ENCODE data around the gene PDGFD. TPM values are rescaled to one million over a fixed set of nuclear protein-coding genes. Genes with fewer than 3 reads are reported as not detected.

Gene PDGFD
- total and polyA plus RNA-seq, 2 donors (not counting 3 experiments of a cell fraction or from before 2014, with no cell fraction given), result 6.3 to 13.1 TPM

- H3K36me3 ChIP-seq (ENCODE audit: control insufficient read depth in 2 of 2, extremely low read depth in 1 of 2, insufficient read depth in 2 of 2, low read length in 2 of 2), result no peaks in the 10 kb centered on the region
- no peak overlapping the region for H2AFZ ChIP-seq (ENCODE audit: low read depth, low read length)
- no peaks in the 10 kb centered on the region for H3K4me1 ChIP-seq (ENCODE audit: control insufficient read depth, extremely low read depth, insufficient read depth, low read length)
- no peaks in the 10 kb centered on the region for H4K20me1 ChIP-seq (replicated peaks; ENCODE audit: control insufficient read depth, extremely low read depth, insufficient read depth, low read length)
- H3K27me3 ChIP-seq (ENCODE audit: control insufficient read depth in 2 of 2, insufficient read depth in 2 of 2, low read length in 2 of 2), result no peaks in the 10 kb centered on the region
- TF ChIP-seq JUN (IDR thresholded peaks at IDR 0.05; ENCODE audit: borderline replicate concordance, insufficient read depth, insufficient read length, low read depth) (no peak), POLR2A (IDR thresholded peaks at IDR 0.05; ENCODE audit: low read depth, low read length) (no peak), MYC (IDR thresholded peaks at IDR 0.05; ENCODE audit: low read depth, low read length) (no peak), EZH2 (IDR thresholded peaks at IDR 0.05; ENCODE audit: borderline replicate concordance, low read depth, low read length, severe bottlenecking) (no peak)
- no peak overlapping the region for H3K9ac ChIP-seq (replicated peaks; ENCODE audit: extremely low read depth, insufficient read depth, low read length)
- dilution Hi-C loops (cut with MboI; ENCODE audit: extremely low pct_ligation_motif_present, low sequenced_read_pairs), result no loop called here
- H3K9me1 ChIP-seq (replicated peaks; ENCODE audit: control insufficient read depth, extremely low read depth, insufficient read depth, low read length), result no peaks in the 10 kb centered on the region
- no peaks in the 10 kb centered on the region for H3K79me2 ChIP-seq (ENCODE audit: control insufficient read depth, insufficient read depth, low read length)
- BruUV-seq (replicated peaks), result no TSS peak
- ChIA-PET CTCF (no interaction called here), POLR2A (no interaction called here)
- intact Hi-C loops (cut with micrococcal nuclease), result no loop called here
- no peaks in the 10 kb centered on the region for H3K9me3 ChIP-seq (replicated peaks; ENCODE audit: control insufficient read depth, insufficient read depth, low read length)
- no peak for DNase-seq (ENCODE audit: low read depth, low spot score)
- no peak overlapping the region for H3K4me3 ChIP-seq (replicated peaks in 1 of 3; ENCODE audit: insufficient read depth in 1 of 3, low read depth in 1 of 3, low read length in 3 of 3)
- H3K27ac ChIP-seq (ENCODE audit: insufficient read depth, low read depth, low read length), result no peak overlapping the region
- FAIRE-seq, result no peak
- no peak overlapping the region for H3K4me2 ChIP-seq (ENCODE audit: insufficient read depth, low read length)
Observed at GRCh38 chr11:104200688-104201087, 36.7 kb upstream of the PDGFD start.

GRCh38 chr11:104199053-104199452, 35.1 kb upstream of the PDGFD start:
- DNase-seq (ENCODE audit: low read depth, low spot score) (no peak), FAIRE-seq (no peak)
- no peak overlapping the region for H3K27ac ChIP-seq (ENCODE audit: insufficient read depth, low read depth, low read length)
- intact Hi-C loops (cut with micrococcal nuclease) (no loop called here), dilution Hi-C loops (cut with MboI; ENCODE audit: extremely low pct_ligation_motif_present, low sequenced_read_pairs) (no loop called here)
- no peaks in the 10 kb centered on the region for H3K9me1 ChIP-seq (replicated peaks; ENCODE audit: control insufficient read depth, extremely low read depth, insufficient read depth, low read length)
- no TSS peak for BruUV-seq (replicated peaks)
- no peak for TF ChIP-seq POLR2AphosphoS5 (IDR thresholded peaks at IDR 0.05; ENCODE audit: insufficient read depth, low read depth, low read length)
- no peak for TF ChIP-seq MAX (IDR thresholded peaks at IDR 0.05; ENCODE audit: insufficient read depth, insufficient read length)
- no peak for TF ChIP-seq FOS (IDR thresholded peaks at IDR 0.05; ENCODE audit: borderline replicate concordance, insufficient read depth, low read length)
- TF ChIP-seq POLR2A (IDR thresholded peaks at IDR 0.05; ENCODE audit: low read depth, low read length), result no peak
- TF ChIP-seq GATA2 (IDR thresholded peaks at IDR 0.05; ENCODE audit: insufficient read depth, insufficient read length, low read depth, low read length), result no peak
- TF ChIP-seq CTCF (IDR thresholded peaks at IDR 0.05; ENCODE audit: extremely low read depth in 1 of 2, insufficient read depth in 1 of 2, low read depth in 1 of 2, low read length in 2 of 2), result no peak
- TF ChIP-seq EZH2 (IDR thresholded peaks at IDR 0.05; ENCODE audit: borderline replicate concordance, low read depth, low read length, severe bottlenecking), result no peak
- TF ChIP-seq MYC (IDR thresholded peaks at IDR 0.05; ENCODE audit: low read depth, low read length), result no peak
- TF ChIP-seq JUN (IDR thresholded peaks at IDR 0.05; ENCODE audit: borderline replicate concordance, insufficient read depth, insufficient read length, low read depth), result no peak
- H3K9me3 ChIP-seq (replicated peaks; ENCODE audit: control insufficient read depth, insufficient read depth, low read length), result no peaks in the 10 kb centered on the region
- H3K36me3 ChIP-seq (ENCODE audit: control insufficient read depth in 2 of 2, extremely low read depth in 1 of 2, insufficient read depth in 2 of 2, low read length in 2 of 2), result no peaks in the 10 kb centered on the region
- H2AFZ ChIP-seq (ENCODE audit: low read depth, low read length), result no peak overlapping the region
- ChIA-PET CTCF (interaction anchor here (1.4 kb wide), 1 partner anchor 9 kb away, joined by 3 read pairs; no protein-coding TSS in a partner anchor), POLR2A (no interaction called here)
- no peaks in the 10 kb centered on the region for H4K20me1 ChIP-seq (replicated peaks; ENCODE audit: control insufficient read depth, extremely low read depth, insufficient read depth, low read length)
- no peaks in the 10 kb centered on the region for H3K4me1 ChIP-seq (ENCODE audit: control insufficient read depth, extremely low read depth, insufficient read depth, low read length)
- no peaks in the 10 kb centered on the region for H3K27me3 ChIP-seq (ENCODE audit: control insufficient read depth in 2 of 2, insufficient read depth in 2 of 2, low read length in 2 of 2)
- H3K4me2 ChIP-seq (ENCODE audit: insufficient read depth, low read length), result no peak overlapping the region
- no peak overlapping the region for H3K4me3 ChIP-seq (replicated peaks in 1 of 3; ENCODE audit: insufficient read depth in 1 of 3, low read depth in 1 of 3, low read length in 3 of 3)
- H3K9ac ChIP-seq (replicated peaks; ENCODE audit: extremely low read depth, insufficient read depth, low read length), result no peak overlapping the region
- H3K79me2 ChIP-seq (ENCODE audit: control insufficient read depth, insufficient read depth, low read length), result no peaks in the 10 kb centered on the region

Measured in endothelial cell of umbilical vein (primary cell).